ENCODE results near the gene LCTL. TPM values are rescaled to one million over a fixed set of nuclear protein-coding genes. Genes with fewer than 3 reads are reported as not detected.

LCTL gene
- total RNA-seq, 4 donors from 2014 or later, result 3.3 to 12.6 (median 7.4) TPM

GRCh38 chr15:66545255-66545654 is 20.5 kb downstream of the LCTL start:
- Histone ChIP-seq H3K36me3 (peaks cover 0 to 53% (median 0%) of the 10 kb centered on the region in 3 donors), H3K27me3 (no peaks in the 10 kb centered on the region)
- 88 to 100% methylated on average over 1 of the region's 1 CpG for WGBS, 2 donors

GRCh38 chr15:66542896-66543295 is 22.9 kb downstream of the LCTL start:
- Histone ChIP-seq H3K27ac (no peak overlapping the region), H3K4me3 (no peak overlapping the region), H3K4me1 (no peaks in the 10 kb centered on the region), H3K36me3 (peaks cover 0 to 63% (median 0%) of the 10 kb centered on the region in 3 donors), H3K27me3 (no peaks in the 10 kb centered on the region), H3K9me3 (no peaks in the 10 kb centered on the region)
- no peak for DNase-seq (ENCODE audit: low spot score in 2 of 2)
- TF ChIP-seq CTCF (IDR thresholded peaks at IDR 0.05) (no peak), POLR2A (IDR thresholded peaks at IDR 0.05) (no peak), EP300 (IDR thresholded peaks at IDR 0.05) (no peak)
- WGBS, 2 donors, result 99 to 100% methylated on average over 4 of the region's 4 CpGs

More at GRCh38 chr15:66545255-66545654, 20.5 kb downstream of the LCTL start:
- TF ChIP-seq EP300 (IDR thresholded peaks at IDR 0.05) (no peak), POLR2A (IDR thresholded peaks at IDR 0.05) (no peak)
- DNase-seq (ENCODE audit: low spot score in 2 of 2), result no peak
- Histone ChIP-seq H3K4me1 (no peaks in the 10 kb centered on the region), H3K27ac (no peak overlapping the region), H3K4me3 (no peak overlapping the region), H3K9me3 (no peaks in the 10 kb centered on the region)

- TF ChIP-seq POLR2A (IDR thresholded peaks at IDR 0.05), result no peak
- no peak for TF ChIP-seq CTCF (IDR thresholded peaks at IDR 0.05)
- no peak for TF ChIP-seq EP300 (IDR thresholded peaks at IDR 0.05)
- Histone ChIP-seq H3K4me1 (no peaks in the 10 kb centered on the region), H3K9me3 (no peaks in the 10 kb centered on the region), H3K36me3 (peaks cover 0 to 49% (median 0%) of the 10 kb centered on the region in 3 donors), H3K27ac (no peak overlapping the region), H3K4me3 (no peak overlapping the region), H3K27me3 (no peaks in the 10 kb centered on the region)
- 95 to 96% methylated on average over 9 of the region's 9 CpGs for whole genome bisulfite sequencing, 2 donors
- DNase-seq (ENCODE audit: low spot score in 2 of 2), result no peak
Measured at GRCh38 chr15:66535056-66535455, 30.7 kb downstream of the LCTL start.

GRCh38 chr15:66524838-66525237 is 41.0 kb downstream of the LCTL start:
- Histone ChIP-seq H3K4me3 (no peak overlapping the region), H3K9me3 (no peaks in the 10 kb centered on the region), H3K36me3 (peaks cover 0 to 54% (median 3%) of the 10 kb centered on the region in 3 donors), H3K27ac (no peak overlapping the region), H3K27me3 (no peaks in the 10 kb centered on the region), H3K4me1 (no peaks in the 10 kb centered on the region)
- 90 to 94% methylated on average over 4 of the region's 4 CpGs for WGBS, 2 donors
- DNase-seq (ENCODE audit: low spot score in 2 of 2), result no peak
- no peak for TF ChIP-seq CTCF (IDR thresholded peaks at IDR 0.05)
- no peak for TF ChIP-seq EP300 (IDR thresholded peaks at IDR 0.05)
- TF ChIP-seq POLR2A (IDR thresholded peaks at IDR 0.05), result no peak

GRCh38 chr15:66523926-66524325 is 41.9 kb downstream of the LCTL start:
- TF ChIP-seq EP300 (IDR thresholded peaks at IDR 0.05) (no peak), POLR2A (IDR thresholded peaks at IDR 0.05) (no peak), CTCF (IDR thresholded peaks at IDR 0.05) (no peak)
- no peak overlapping the region for H3K4me3 ChIP-seq
- no peak for DNase-seq (ENCODE audit: low spot score in 2 of 2)
- H3K4me1 ChIP-seq, result no peaks in the 10 kb centered on the region
- H3K27me3 ChIP-seq, result no peaks in the 10 kb centered on the region
- no peaks in the 10 kb centered on the region for H3K9me3 ChIP-seq
- H3K27ac ChIP-seq, result no peak overlapping the region
- WGBS, 2 donors, result 89 to 93% methylated on average over 3 of the region's 3 CpGs
- peaks cover 0 to 56% (median 0%) of the 10 kb centered on the region in 3 donors for H3K36me3 ChIP-seq

- DNase-seq (ENCODE audit: low spot score in 2 of 2), result no peak
- H3K4me3 ChIP-seq, result no peak overlapping the region
- no peaks in the 10 kb centered on the region for H3K27me3 ChIP-seq
- H3K36me3 ChIP-seq, result peaks cover 0 to 55% (median 0%) of the 10 kb centered on the region in 3 donors
- TF ChIP-seq CTCF (IDR thresholded peaks at IDR 0.05) (no peak), POLR2A (IDR thresholded peaks at IDR 0.05) (no peak), EP300 (IDR thresholded peaks at IDR 0.05) (no peak)
- H3K4me1 ChIP-seq, result no peaks in the 10 kb centered on the region
- WGBS, 2 donors, result 100% methylated on average over 2 of the region's 2 CpGs
- no peak overlapping the region for H3K27ac ChIP-seq
- H3K9me3 ChIP-seq, result no peaks in the 10 kb centered on the region
Measured at GRCh38 chr15:66515901-66516322, 49.9 kb downstream of the LCTL start.
